Stimulated activated CD4-positive, alpha-beta T cell treated with anti-CD3 and anti-CD28 coated beads, TNF-alpha, amount 100 ng/mL, for 4 hours (primary cell): ENCODE data around the gene DNAJC4.

ENCODE experiments used
- DNase-seq, 3 experiments: peaks; one replicate each; pipeline ENCODE4 v3.0.0-alpha.2; 2020; ENCODE audit warnings: low read depth in 3 of 3

DNAJC4 gene

GRCh38 chr11:64230171-64230984 lies at the start of gene DNAJC4:
TSS of gene DNAJC4 (plus strand) at chr11:64230548. CDS start at chr11:64230855, 307 bp downstream.
- peak; percentile 71 to 76 (median 75) for DNase-seq

- no peak for DNase-seq
Measured at GRCh38 chr11:64180891-64181290, 49.5 kb upstream of the DNAJC4 start.

GRCh38 chr11:64181506-64182411 lies 48.6 kb upstream of the DNAJC4 start:
- DNase-seq, result peak in 1 of 3 experiments; percentile 22

DNA sequence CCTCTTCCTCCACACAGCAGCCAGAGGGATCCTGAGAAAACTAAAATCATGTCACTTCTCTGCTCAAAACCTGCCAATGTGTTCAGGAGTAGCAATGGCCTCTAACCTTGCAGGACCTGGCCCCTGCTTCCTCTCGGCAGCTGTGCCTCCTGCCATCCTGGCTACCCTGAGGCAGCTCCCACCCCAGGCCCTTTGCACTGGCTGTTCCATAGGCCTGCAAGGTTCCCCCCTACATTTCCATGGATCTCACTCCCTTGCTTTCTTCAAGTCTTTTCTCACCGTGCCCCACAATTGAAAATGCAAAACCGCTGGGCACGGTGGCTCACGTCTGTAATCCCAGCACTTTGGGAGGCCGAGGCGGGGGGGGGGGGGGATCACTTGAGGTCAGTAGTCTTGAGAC lies 46.5 kb upstream of the DNAJC4 start:
- no peak for DNase-seq

- no peak for DNase-seq
Measured at GRCh38 chr11:64185175-64185692, 45.1 kb upstream of the DNAJC4 start.

- DNase-seq, result peak; percentile 94 to 98 (median 97)
Measured at GRCh38 chr11:64185693-64186491, 44.5 kb upstream of the DNAJC4 start, which contains the start of gene STIP1. TSS of gene STIP1 (plus strand) at chr11:64186171. CDS start at chr11:64186262, 91 bp downstream.

DNA sequence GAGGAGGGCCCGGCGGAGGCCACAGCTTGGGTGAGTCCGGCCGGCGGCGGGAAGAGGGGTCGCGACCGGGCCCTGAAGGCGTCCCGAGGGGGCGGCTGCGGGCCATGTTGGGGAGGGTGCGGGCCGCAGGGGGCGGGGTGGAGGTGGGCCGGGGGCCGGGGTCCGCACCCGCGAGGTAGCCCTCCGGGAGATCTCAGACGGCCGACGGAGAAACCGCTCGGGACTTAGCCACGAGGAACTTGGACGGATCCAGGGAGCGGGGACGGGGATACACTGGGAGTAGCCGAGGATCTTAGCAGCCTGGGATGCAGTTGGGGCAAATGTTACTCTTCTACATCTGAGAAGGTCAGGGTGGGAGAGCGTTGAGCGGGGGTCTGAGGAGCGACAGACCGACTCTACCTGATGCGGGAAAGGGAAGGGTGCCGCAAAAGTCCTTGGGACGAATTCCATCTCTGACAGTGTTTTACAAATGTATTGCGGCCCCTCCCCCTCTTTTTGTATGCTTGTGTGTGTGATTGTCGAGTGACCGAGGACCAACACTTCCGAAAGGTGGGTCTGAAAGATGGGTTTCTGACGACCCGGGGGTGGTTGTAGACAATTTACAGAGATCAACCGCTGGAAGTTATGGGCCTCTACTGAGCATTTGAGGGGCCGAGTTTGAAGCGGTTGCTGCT lies 43.7 kb upstream of the DNAJC4 start:
- peak in 1 of 3 experiments; percentile 17 for DNase-seq

- DNase-seq, result no peak
Measured at GRCh38 chr11:64192434-64192833, 37.9 kb upstream of the DNAJC4 start.

DNA sequence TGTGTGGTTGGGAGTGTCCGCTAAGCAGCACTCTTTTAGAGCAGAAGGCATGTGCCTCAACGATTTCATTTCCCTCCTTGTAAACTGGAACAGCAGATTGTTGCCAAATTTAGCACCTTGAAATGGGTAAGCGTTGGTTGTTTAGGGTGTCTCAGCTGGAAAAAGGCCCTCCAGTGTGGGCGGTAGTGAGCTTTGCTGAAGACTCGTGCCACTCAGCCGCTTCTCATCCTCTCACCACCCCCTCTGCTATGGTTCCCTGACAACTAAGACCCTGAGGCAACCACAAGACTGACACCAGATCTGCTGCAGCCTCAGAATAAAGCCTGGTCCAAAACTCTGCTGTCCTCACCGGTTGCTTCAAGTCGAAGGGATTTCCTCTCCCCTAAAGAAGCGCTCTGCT lies 33.7 kb upstream of the DNAJC4 start:
- DNase-seq, result no peak

DNA sequence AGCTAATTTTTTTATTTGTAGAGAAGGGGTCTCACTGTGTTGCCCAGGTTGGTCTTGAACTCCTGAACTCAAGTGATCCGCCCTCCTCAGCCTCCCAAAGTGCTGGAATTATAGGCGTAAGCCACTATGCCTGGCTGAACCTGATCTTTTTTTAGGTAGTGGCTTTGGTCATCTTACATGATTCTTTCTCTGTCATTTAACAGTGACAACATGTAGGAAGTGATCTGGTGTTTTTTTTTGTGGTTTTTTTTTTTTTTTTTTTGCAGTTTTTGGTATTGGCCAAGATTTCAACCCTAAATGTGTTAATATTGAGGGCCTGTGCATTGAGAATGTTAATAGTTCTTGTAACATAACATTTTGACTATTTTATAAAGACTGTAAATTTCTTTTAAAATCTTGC lies 31.8 kb upstream of the DNAJC4 start:
- no peak for DNase-seq

GRCh38 chr11:64201543-64201942 lies 28.8 kb upstream of the DNAJC4 start:
- no peak for DNase-seq

DNA sequence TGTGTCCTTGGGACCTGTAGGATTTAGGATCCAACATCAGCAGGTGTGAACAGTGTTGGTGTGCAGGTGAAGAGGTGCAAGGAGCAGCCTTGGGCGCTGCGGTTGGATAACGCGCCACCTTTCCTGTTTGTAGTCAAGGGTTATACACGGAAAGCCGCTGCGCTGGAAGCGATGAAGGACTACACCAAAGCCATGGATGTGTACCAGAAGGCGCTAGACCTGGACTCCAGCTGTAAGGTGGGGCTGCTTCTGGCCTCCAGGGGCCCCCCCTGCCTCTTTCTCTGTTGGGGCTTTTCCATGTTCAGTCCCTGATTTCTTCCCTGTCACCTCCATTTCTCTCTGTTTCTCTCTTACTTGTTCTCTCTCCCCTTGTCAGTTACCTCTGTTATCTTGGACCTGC lies 27.4 kb upstream of the DNAJC4 start:
- DNase-seq, result no peak

DNA sequence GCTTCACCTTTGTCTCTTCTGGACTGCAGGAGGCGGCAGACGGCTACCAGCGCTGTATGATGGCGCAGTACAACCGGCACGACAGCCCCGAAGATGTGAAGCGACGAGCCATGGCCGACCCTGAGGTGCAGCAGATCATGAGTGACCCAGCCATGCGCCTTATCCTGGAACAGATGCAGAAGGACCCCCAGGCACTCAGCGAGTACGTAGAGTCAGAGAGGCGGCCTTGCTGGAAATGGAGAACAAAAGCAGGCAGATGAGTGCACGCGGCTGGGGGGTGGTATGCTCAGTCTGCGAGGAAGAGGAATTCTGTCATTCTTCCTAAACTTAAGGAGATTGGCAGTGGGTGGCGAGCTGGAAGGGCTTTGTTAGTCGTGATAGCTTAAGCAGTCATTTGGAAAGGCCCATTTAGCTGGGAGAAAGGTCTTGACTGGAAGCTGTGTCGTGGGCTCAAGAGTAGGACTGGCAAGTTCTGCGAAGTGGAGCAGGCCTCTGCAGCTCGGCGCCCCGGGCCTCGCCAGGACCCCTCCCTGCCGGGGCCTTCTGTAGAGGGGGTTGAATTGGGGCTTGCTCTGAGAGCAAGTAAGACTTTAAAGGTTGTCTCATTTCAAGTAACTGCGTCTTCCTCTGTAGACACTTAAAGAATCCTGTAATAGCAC lies 26.8 kb upstream of the DNAJC4 start:
- no peak for DNase-seq

DNA sequence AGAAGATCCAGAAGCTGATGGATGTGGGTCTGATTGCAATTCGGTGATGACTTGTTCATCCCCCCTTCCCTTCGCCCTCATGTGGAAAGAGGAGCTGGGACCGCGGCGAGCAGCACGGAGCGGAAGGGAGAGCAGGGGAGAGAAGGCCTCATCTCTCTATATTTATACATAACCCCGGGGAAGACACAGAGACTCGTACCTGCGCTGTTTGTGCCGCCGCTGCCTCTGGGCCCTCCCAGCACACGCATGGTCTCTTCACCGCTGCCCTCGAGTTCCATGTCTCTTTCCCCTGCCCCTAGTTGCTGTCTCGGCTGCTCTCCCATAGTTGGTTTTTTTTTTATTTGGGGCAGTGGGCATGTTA lies 26.3 kb upstream of the DNAJC4 start:
- no peak for DNase-seq

DNA sequence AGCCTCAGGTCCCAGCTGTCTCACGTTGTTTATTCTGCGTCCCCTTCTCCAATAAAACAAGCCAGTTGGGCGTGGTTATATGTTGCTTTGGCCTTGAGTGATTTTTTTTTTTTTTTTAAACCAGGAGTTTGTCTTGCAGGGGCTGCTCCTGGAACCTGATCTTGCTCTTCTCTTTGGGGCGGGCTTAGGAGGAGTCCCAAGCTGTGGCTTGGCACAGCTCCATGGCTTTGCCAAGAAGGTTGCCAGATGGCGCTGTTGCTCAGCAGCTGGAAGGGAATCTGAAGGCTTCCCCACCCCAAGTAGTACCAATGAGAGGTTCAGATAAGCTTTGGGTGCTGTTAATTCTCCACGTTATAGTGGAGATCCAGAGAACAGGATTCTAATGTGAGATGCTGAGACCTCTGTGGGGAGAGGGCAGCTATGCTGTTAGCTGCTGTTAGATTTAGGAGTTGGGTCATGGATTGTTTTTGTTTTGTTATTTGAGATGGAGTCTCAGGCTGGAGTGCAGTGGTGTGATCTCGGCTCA lies 25.8 kb upstream of the DNAJC4 start:
- peak in 2 of 3 experiments; percentile 64 to 75 for DNase-seq

DNA sequence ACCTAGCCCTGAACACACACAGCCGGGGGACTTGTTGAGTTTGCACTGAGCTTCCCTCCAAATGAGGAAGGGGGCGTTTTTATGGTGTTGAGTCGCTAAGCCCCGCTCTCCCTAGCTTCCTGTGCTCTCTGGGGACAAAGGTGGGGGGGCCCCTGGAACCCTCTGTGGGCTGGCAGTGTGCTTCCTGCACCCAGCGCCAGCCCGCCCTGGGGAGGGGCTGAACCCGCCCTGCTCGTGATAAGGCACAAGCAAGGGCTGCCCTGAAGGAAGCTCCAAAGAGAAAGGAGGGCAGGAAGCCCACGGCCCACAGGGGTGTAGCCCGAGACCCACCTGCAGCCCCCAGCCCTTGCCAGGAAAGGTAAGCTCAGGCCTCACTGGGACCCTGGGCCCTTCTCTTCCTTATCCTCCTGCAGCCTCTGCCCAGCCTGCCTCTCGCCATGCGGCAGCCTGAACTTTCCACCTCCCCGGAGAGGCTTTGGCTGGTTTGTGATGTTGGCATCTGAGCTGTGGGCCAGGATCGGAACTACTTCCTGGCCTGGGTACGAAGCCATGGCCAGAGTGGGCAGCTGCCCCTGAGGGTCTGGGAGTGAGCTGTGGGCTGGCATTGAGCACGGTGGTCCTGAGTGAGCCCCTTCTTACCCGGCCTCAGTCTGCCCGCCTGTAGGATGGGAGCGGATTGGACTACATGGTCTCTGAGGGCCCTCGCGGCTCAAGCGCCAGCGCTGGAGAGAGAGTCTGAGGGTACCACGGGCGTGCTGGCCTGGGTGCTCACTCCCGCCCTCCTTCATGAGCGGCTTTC lies 23.7 kb upstream of the DNAJC4 start, which contains the start of gene FERMT3:
Gene FERMT3, plus strand, starts transcription at position 265 of the 799 bp plus-strand sequence. CDS start 644 bp downstream, outside the sequence.
- DNase-seq, result peak; percentile 58 to 66 (median 63)

GRCh38 chr11:64207256-64208085 lies 22.9 kb upstream of the DNAJC4 start:
- peak; percentile 66 to 76 (median 73) for DNase-seq
